OCI-LY1 (cell line): ENCODE results near the gene CYBA.

ENCODE experiments used
- H2AFZ ChIP-seq: fragments of 200-600 bp; sonication (generic), shearing (Covaris generic); 2 replicates; pipeline ENCODE4 v1.6.0; 2014; ENCODE audit warnings: antibody characterized with exemption, mild to moderate bottlenecking, low read length
- H3F3A ChIP-seq: fragments of 200-600 bp; sonication (generic), shearing (Covaris generic); 2 replicates; pipeline ENCODE4 v1.6.0; 2014; ENCODE audit warnings: mild to moderate bottlenecking, antibody characterized with exemption, low read length, moderate library complexity; ENCODE audit not compliant: insufficient read depth
- H3K27ac ChIP-seq: fragments of 200-600 bp; sonication (generic); 2 replicates; pipeline ENCODE4 v1.5.1; 2014; ENCODE audit warnings: low read length, mixed run types, mild to moderate bottlenecking, low read depth; ENCODE audit not compliant: poor library complexity, severe bottlenecking
- H3K27me3 ChIP-seq: fragments of 200-600 bp; sonication (generic); 2 replicates; pipeline ENCODE4 v1.6.0; 2014; ENCODE audit warnings: antibody characterized with exemption, mild to moderate bottlenecking, low read length, moderate library complexity; ENCODE audit not compliant: insufficient read depth
- H3K36me3 ChIP-seq: fragments of 200-600 bp; sonication (generic); 2 replicates; pipeline ENCODE4 v1.6.1; 2014; ENCODE audit warnings: mild to moderate bottlenecking, antibody characterized with exemption, low read length, moderate library complexity, mixed read lengths; ENCODE audit not compliant: insufficient read depth
- H3K4me1 ChIP-seq: fragments of 200-600 bp; sonication (generic); 2 replicates; pipeline ENCODE4 v1.5.1; 2014; ENCODE audit warnings: mild to moderate bottlenecking, low read length, moderate library complexity; ENCODE audit not compliant: insufficient read depth, severe bottlenecking
- H3K4me2 ChIP-seq: fragments of 200-600 bp; sonication (generic), shearing (Covaris generic); 2 replicates; pipeline ENCODE4 v1.6.1; 2014; ENCODE audit warnings: low read length
- H3K4me3 ChIP-seq: fragments of 200-600 bp; sonication (generic); 2 replicates; pipeline ENCODE4 v1.5.1; 2014; ENCODE audit warnings: low read length, low read depth, mild to moderate bottlenecking, mixed read lengths; ENCODE audit not compliant: poor library complexity, severe bottlenecking
- H3K79me2 ChIP-seq: fragments of 200-600 bp; shearing (Covaris generic); 2 replicates; pipeline ENCODE4 v1.6.1; 2016; ENCODE audit warnings: mixed run types, low read length, mixed read lengths; ENCODE audit not compliant: insufficient read depth
- H3K9ac ChIP-seq: fragments of 200-600 bp; sonication (generic), shearing (Covaris generic); 2 replicates; pipeline ENCODE4 v1.6.1; 2014; ENCODE audit warnings: mild to moderate bottlenecking, low read length, mixed read lengths
- H3K9me2 ChIP-seq: fragments of 200-600 bp; sonication (generic), shearing (Covaris generic); 2 replicates; pipeline ENCODE4 v1.6.1; 2014; ENCODE audit warnings: low read depth, mild to moderate bottlenecking, low read length, mixed read lengths
- H3K9me3 ChIP-seq: fragments of 200-600 bp; shearing (Covaris generic); 2 replicates; pipeline ENCODE4 v1.6.1; 2014; ENCODE audit warnings: low read length, mixed read lengths
- H4K20me1 ChIP-seq: fragments of 200-600 bp; sonication (generic), shearing (Covaris generic); 2 replicates; pipeline ENCODE4 v1.6.0; 2016; ENCODE audit warnings: mild to moderate bottlenecking, low read length; ENCODE audit not compliant: insufficient read depth
- EZH2 ChIP-seq: fragments of 200-600 bp; sonication (generic), shearing (Covaris generic); IDR thresholded peaks from 2 replicates; pipeline ENCODE4 v1.8.0; 2017; ENCODE audit warnings: borderline replicate concordance, mixed run types, mild to moderate bottlenecking, antibody characterized with exemption, low read length, moderate library complexity, mixed read lengths
- TF ChIP-seq, protein P1 (sequence below): fragments of 200-600 bp; sonication (generic), shearing (Covaris generic); IDR thresholded peaks from 2 replicates; pipeline ENCODE4 v1.5.1; 2017; ENCODE audit warnings: mild to moderate bottlenecking, antibody characterized with exemption, low read length, moderate library complexity, mixed read lengths

CYBA gene

DNA sequence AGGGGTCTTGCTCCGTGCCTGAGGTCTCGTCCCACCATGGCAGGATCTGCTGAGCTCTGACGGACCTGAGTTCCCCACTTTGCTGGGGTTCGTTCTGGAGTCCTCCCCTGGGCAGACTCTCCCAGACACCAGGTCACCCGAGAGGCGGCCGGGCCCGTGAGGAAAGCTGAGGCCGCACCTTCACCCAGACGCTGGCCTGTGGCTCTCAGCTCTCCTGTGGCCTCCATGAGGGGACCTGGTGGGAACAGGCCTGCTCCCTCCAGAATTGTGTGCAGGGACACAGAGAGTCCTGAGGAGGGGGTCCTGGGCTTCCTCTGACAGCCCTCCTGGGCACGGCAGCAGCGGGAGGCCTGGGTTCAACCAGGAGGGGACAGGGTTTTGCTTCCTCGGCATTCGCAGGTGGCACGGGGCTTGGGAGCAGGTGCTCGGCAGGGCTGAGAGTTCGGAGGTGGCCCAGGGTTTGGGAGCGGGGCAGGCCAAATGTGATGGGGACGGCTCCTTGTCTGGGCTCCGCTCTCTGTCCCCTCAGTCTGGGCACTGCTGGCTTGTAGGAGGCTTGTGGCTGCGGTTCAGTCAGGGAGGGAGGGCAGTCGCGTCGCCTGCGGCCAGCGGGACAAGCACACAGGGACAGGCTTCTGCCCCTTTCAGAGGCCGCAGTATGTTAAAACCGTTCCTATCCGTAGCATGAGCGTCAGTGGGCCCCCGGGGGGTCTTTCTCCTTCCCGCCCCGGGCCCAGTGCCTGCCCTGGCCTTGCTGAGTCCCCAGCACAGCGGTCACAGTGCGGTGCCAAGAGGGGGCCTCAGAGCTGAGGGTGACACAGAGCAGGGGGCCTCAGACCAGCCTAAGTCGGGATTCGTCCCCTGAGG lies 43.6 kb upstream of the CYBA start:
- H3K27ac ChIP-seq, result no peak overlapping the region
- H3F3A ChIP-seq, result no peaks in the 10 kb centered on the region
- H3K9ac ChIP-seq, result no peak overlapping the region
- H3K27me3 ChIP-seq, result peaks cover 16% of the 10 kb centered on the region; the same call in 1 of the 2 replicates
- TF ChIP-seq EZH2, result no peak
- TF ChIP-seq, protein P1, sequence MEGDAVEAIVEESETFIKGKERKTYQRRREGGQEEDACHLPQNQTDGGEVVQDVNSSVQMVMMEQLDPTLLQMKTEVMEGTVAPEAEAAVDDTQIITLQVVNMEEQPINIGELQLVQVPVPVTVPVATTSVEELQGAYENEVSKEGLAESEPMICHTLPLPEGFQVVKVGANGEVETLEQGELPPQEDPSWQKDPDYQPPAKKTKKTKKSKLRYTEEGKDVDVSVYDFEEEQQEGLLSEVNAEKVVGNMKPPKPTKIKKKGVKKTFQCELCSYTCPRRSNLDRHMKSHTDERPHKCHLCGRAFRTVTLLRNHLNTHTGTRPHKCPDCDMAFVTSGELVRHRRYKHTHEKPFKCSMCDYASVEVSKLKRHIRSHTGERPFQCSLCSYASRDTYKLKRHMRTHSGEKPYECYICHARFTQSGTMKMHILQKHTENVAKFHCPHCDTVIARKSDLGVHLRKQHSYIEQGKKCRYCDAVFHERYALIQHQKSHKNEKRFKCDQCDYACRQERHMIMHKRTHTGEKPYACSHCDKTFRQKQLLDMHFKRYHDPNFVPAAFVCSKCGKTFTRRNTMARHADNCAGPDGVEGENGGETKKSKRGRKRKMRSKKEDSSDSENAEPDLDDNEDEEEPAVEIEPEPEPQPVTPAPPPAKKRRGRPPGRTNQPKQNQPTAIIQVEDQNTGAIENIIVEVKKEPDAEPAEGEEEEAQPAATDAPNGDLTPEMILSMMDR, result no peak
- H2AFZ ChIP-seq, result no peak overlapping the region
- no peaks in the 10 kb centered on the region for H3K79me2 ChIP-seq
- H3K4me2 ChIP-seq, result no peak overlapping the region
- peaks cover 7% of the 10 kb centered on the region; the same call in 1 of the 2 replicates for H3K36me3 ChIP-seq
- no peak overlapping the region for H3K4me3 ChIP-seq
- H3K4me1 ChIP-seq, result no peaks in the 10 kb centered on the region
- no peaks in the 10 kb centered on the region for H3K9me3 ChIP-seq
- H4K20me1 ChIP-seq, result no peaks in the 10 kb centered on the region
- H3K9me2 ChIP-seq, result no peaks in the 10 kb centered on the region

DNA sequence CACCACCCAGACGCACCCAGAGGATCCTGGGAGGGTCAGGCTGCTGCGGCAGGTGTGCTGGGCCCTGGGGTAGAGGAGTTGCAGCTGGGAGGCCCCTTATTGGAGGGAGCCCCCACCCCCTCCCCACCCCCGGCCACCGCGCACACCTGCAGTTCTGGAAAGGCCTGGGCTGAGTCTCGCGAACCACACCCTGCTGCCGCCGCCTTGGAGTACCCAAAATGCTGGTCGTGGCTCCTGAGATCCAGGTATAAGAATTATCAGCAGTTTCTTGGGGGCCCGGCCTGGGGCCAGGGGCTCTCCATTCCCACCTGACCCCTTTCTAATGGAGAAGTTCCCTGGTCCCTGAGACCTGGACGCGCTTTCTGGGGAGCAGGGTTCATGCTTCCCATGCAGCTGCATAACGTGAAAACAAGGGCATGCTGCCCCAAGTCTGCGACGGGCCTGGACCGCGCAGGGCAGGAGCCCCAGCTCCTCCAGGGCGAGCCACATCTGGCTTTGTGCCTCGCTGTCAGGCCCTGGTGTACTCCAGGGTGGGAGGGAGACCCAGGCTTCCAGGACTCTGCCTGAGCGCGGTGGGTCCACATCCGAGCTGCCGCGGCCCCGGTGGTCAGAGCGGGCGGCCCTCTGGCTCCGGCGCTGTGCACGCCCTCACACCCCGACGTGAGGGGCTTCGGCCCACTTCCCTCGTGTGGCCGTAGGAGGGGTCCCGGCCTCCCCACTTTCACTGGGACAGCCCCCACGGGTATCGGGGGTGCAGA lies 42.7 kb upstream of the CYBA start:
- H3K9me2 ChIP-seq, result no peaks in the 10 kb centered on the region
- no peak overlapping the region for H2AFZ ChIP-seq
- H3K4me2 ChIP-seq, result no peak overlapping the region
- H4K20me1 ChIP-seq, result no peaks in the 10 kb centered on the region
- no peak for TF ChIP-seq EZH2
- TF ChIP-seq, protein P1, result no peak
- H3K4me1 ChIP-seq, result no peaks in the 10 kb centered on the region
- no peaks in the 10 kb centered on the region for H3K9me3 ChIP-seq
- peaks cover 16% of the 10 kb centered on the region; the same call in 1 of the 2 replicates for H3K27me3 ChIP-seq
- no peaks in the 10 kb centered on the region for H3F3A ChIP-seq
- H3K36me3 ChIP-seq, result peaks cover 7% of the 10 kb centered on the region; the same call in 1 of the 2 replicates
- no peak overlapping the region for H3K27ac ChIP-seq
- H3K9ac ChIP-seq, result no peak overlapping the region
- no peaks in the 10 kb centered on the region for H3K79me2 ChIP-seq
- H3K4me3 ChIP-seq, result no peak overlapping the region

DNA sequence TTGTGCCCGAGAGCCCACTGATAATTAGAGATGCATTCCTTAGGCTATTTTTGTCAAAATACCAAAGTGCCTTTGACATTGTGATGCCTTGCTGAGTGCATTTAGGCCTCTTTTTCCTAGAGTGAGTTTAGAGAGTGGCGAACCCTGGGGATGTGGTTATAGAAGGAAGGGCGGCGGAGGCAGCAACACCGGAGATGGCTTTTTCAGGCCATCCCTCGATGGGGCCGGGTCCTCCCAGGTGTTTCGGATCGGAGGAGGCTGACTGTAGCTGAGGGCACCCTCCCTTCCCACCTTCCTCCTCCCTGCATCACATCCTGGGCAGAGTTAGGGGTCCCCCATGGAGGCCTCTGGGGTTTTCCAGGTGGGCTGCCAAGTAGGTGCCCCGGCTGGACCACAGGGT lies 42.0 kb upstream of the CYBA start:
- H3F3A ChIP-seq, result no peaks in the 10 kb centered on the region
- H3K36me3 ChIP-seq, result peaks cover 7% of the 10 kb centered on the region; the same call in 1 of the 2 replicates
- no peaks in the 10 kb centered on the region for H3K9me2 ChIP-seq
- no peak overlapping the region for H3K4me3 ChIP-seq
- H3K4me2 ChIP-seq, result no peak overlapping the region
- TF ChIP-seq, protein P1, result no peak
- no peak for TF ChIP-seq EZH2
- peaks cover 20% of the 10 kb centered on the region; the same call in 1 of the 2 replicates for H3K27me3 ChIP-seq
- no peaks in the 10 kb centered on the region for H3K79me2 ChIP-seq
- H3K9ac ChIP-seq, result no peak overlapping the region
- H2AFZ ChIP-seq, result no peak overlapping the region
- H3K9me3 ChIP-seq, result no peaks in the 10 kb centered on the region
- no peaks in the 10 kb centered on the region for H3K4me1 ChIP-seq
- H4K20me1 ChIP-seq, result no peaks in the 10 kb centered on the region
- H3K27ac ChIP-seq, result no peak overlapping the region
